Measurements from ENCODE around the gene ZDHHC12.
A peak's percentile ranks its signal among the peaks of the same experiment; 100 is the strongest.
"Not testable (repeated sequence)": the region's sequence is repeated elsewhere in the genome, so short reads cannot be mapped to it uniquely, and the experiment has no call there.

ZDHHC12 gene

GRCh38 chr9:128706671-128707381 is 17.1 kb downstream of the ZDHHC12 start:
- DNase-seq: no peak

- DNase-seq: no peak
Measured at GRCh38 chr9:128706045-128706444, 17.9 kb downstream of the ZDHHC12 start.

GRCh38 chr9:128705051-128705965 is 18.6 kb downstream of the ZDHHC12 start:
- no peak for DNase-seq

GRCh38 chr9:128704356-128704670 is 19.6 kb downstream of the ZDHHC12 start:
- DNase-seq: no peak

- peak; percentile 47 for DNase-seq
Measured at GRCh38 chr9:128703616-128704355, 20.1 kb downstream of the ZDHHC12 start.

DNA sequence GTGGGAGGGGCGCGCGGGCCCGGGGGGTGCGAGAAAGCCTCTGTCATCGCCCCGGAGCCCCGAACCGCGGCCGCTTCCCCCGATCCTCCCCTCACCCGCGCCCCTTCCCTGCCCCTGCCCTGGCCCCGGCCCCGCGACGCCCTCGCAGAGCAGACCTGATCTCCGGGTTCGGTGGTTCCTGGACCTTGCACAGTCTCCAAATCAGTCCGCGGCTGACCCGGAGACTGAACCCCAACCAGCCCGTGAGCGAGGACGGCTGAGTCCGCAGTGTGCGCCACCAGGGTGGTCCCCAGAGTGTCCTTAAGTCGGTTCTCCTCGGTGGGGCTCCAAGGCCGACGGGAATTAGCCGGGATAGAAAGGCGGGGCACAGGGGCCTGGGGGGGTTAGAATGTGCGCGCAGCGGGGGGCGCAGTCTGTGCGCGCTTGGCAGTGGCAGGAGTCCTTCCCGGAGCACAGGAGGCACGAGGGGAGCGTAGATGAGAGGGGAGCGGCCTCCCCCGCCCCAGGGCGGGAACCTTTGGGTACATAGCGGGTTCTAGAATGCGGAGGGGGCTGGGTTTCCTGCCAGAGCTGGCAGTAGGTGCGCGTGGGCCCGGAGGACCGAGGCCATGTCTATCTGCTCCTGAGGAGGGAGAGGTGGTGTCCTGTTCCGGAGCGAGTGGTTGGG is 20.8 kb downstream of the ZDHHC12 start:
- DNase-seq: peak; percentile 58

DNA sequence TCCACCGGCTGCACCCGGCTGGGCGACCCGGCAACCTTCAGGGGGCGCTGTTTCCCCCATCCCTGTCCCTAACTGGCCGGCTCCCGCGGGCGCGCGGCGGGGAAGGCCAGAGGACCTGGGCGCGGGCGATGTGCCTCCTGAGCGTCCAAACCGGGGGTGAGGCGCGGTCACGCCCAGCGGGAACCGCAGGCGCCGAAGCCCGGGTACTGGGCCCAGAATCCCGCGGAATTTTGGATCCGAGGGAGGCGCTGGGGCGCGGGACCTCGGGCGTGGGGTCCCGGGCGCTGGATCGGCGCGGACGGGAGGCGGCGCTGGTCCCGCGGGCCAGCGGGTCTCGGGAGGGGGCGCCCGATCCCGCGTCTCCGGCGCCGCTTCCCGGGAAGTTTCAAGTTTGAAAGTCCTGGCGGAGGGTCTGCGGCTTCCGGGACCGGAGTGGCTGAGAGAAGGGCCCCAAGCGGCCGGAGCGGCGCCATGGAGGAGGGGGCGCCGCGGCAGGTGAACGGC is 21.4 kb downstream of the ZDHHC12 start, which contains the start of gene PKN3:
PKN3 (plus strand) TSS at position 59 of the 504 bp plus-strand sequence; CDS start at position 472, 413 bp downstream.
- peak; percentile 95 for DNase-seq

- DNase-seq: no peak
Measured at GRCh38 chr9:128701227-128701854, 22.6 kb downstream of the ZDHHC12 start.

- not testable (repeated sequence) for DNase-seq
Measured at GRCh38 chr9:128699096-128699795, 24.7 kb downstream of the ZDHHC12 start.

GRCh38 chr9:128696923-128697707 is 26.8 kb downstream of the ZDHHC12 start:
- no peak for DNase-seq

GRCh38 chr9:128694344-128694743 is 29.6 kb downstream of the ZDHHC12 start:
- DNase-seq: no peak

GRCh38 chr9:128693738-128694137 is 30.2 kb downstream of the ZDHHC12 start:
- DNase-seq: not testable (repeated sequence)

- no peak for DNase-seq
Measured at GRCh38 chr9:128690684-128691034, 33.3 kb downstream of the ZDHHC12 start.

GRCh38 chr9:128689820-128690683 is 33.9 kb downstream of the ZDHHC12 start:
- DNase-seq: peak; percentile 58

- DNase-seq: no peak
Measured at GRCh38 chr9:128689293-128689774, 34.6 kb downstream of the ZDHHC12 start.

GRCh38 chr9:128688501-128689292 is 35.2 kb downstream of the ZDHHC12 start, which contains the start of gene SET:
TSS of gene SET (plus strand) at chr9:128689222. CDS start at chr9:128689583, 361 bp downstream.
- DNase-seq: peak; percentile 97

DNA sequence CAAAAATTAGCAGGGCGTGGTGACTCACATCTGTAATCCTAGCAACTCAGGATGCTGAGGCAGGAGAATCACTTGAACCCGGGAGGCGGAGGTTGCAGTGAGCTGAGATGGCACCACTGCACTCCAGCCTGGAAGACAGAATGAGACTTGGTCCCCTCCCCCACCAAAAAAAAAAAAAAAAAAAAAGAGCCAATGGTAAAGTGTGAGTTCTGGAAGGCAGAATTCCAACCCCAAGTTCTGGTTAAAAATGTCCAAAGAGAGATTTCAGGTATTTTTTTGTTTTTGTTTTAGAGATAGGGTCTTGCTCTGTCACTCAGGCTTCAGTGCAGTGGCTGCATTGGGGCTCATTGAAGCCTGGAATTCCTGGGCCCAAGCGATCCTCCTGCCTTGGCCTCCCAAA is 36.5 kb downstream of the ZDHHC12 start:
- no peak for DNase-seq

Measured in stimulated activated CD4-positive, alpha-beta T cell treated with anti-CD3 and anti-CD28 coated beads, Interleukin-15, amount 100 ng/mL, for 24 hours (primary cell).